T-cell (primary cell): Measurements from ENCODE around the gene WDR18. TPM values are rescaled to one million over a fixed set of nuclear protein-coding genes. Genes with fewer than 3 reads are reported as not detected.

Source experiments
- ATAC-seq, 4 experiments: fragments of 200-7000 bp in 3 of 4; fragments of 150-1000 bp in 1 of 4; cut with Tn5 transposase; replicated peaks in 1 of 4; 1 replicate in 3 of 4; 2 replicates in 1 of 4; pipeline ENCODE4 v1.10.0; 2021; ENCODE audit warnings: moderate library complexity in 3 of 4, mild to moderate bottlenecking in 2 of 4, moderate number of reproducible peaks in 1 of 4
- CTCF ChIA-PET, 2 donors: fragments of 300-600 bp; sonication (Branson Sonifier 250); formaldehyde crosslinking; loops; one replicate each; lab custom pipeline; 2022; ENCODE audit warnings: antibody characterized with exemption in 2 of 2; lab: Charles Lee
- POLR2A ChIA-PET, 2 donors: fragments of 300-600 bp; sonication (Branson Sonifier 250); formaldehyde crosslinking; loops; one replicate each; lab custom pipeline; 2022; ENCODE audit warnings: antibody characterized with exemption in 2 of 2; lab: Charles Lee
- DNase-seq, 35 experiments: peaks; one replicate each; pipeline versions ENCODE4 v3.0.0 to v3.0.0-alpha.2; 2013 to 2023
- H3K27ac ChIP-seq: one replicate; pipeline ENCODE4 v1.5.1; 2013; ENCODE audit warnings: low read length
- H3K27me3 ChIP-seq, 2 experiments: replicated peaks in 1 of 2; 1 replicate in 1 of 2; 2 replicates in 1 of 2; pipeline versions ENCODE4 v1.6.1 to v1.7.0; 2013; ENCODE audit warnings: low read length in 1 of 2, mixed read lengths in 1 of 2; ENCODE audit not compliant: control insufficient read depth in 2 of 2, insufficient read depth in 2 of 2; ENCODE audit errors: extremely low read depth in 1 of 2
- H3K36me3 ChIP-seq, 2 donors: 1 replicate in 1 of 2; 2 replicates in 1 of 2; pipeline versions ENCODE4 v1.6.1 to v1.7.0; 2013; ENCODE audit warnings: low read length in 1 of 2; ENCODE audit not compliant: control insufficient read depth in 2 of 2, insufficient read depth in 1 of 2; ENCODE audit errors: extremely low read depth in 1 of 2
- H3K4me1 ChIP-seq, 2 experiments: 1 replicate in 1 of 2; 2 replicates in 1 of 2; pipeline versions ENCODE4 v1.6.1 to v1.7.0; 2013; ENCODE audit warnings: low read length in 2 of 2, mixed read lengths in 1 of 2; ENCODE audit not compliant: insufficient read depth in 2 of 2, control insufficient read depth in 1 of 2; ENCODE audit errors: extremely low read depth in 1 of 2
- H3K4me3 ChIP-seq, 2 donors: 1 replicate in 1 of 2; 2 replicates in 1 of 2; pipeline versions ENCODE4 v1.5.1 to v1.7.0; 2013; ENCODE audit warnings: mild to moderate bottlenecking in 2 of 2, low read length in 1 of 2, moderate library complexity in 1 of 2; ENCODE audit not compliant: control insufficient read depth in 1 of 2; ENCODE audit errors: extremely low read depth in 1 of 2
- H3K9me3 ChIP-seq: 2 replicates; pipeline ENCODE4 v1.7.0; 2013
- H3K27ac Mint-ChIP-seq, 2 donors: one replicate each; pipeline ENCODE4 v1.8.0; 2020 to 2021; ENCODE audit warnings: mild to moderate bottlenecking in 2 of 2, mixed read lengths in 2 of 2
- H3K27me3 Mint-ChIP-seq, 2 donors: one replicate each; pipeline ENCODE4 v1.8.0; 2021 to 2022; ENCODE audit warnings: mixed read lengths in 2 of 2
- H3K36me3 Mint-ChIP-seq: one replicate; pipeline ENCODE4 v1.8.0; 2021; ENCODE audit warnings: mixed read lengths
- H3K4me1 Mint-ChIP-seq, 3 donors: one replicate each; pipeline ENCODE4 v1.8.0; 2020 to 2022; ENCODE audit warnings: mixed read lengths in 3 of 3, mild to moderate bottlenecking in 1 of 3
- H3K4me3 Mint-ChIP-seq, 3 donors: one replicate each; pipeline ENCODE4 v1.8.0; 2020 to 2022; ENCODE audit warnings: mild to moderate bottlenecking in 3 of 3, mixed read lengths in 3 of 3, moderate library complexity in 3 of 3
- H3K9me3 Mint-ChIP-seq, 3 donors: one replicate each; pipeline ENCODE4 v1.8.0; 2020 to 2022; ENCODE audit warnings: mixed read lengths in 3 of 3
- WGBS: methylation state at CpG from one replicate; pipeline ENCODE4 v1.1.5; 2013; ENCODE audit warnings: missing lambda C conversion rate; ENCODE audit not compliant: insufficient coverage; 5-methylcytosine and 5-hydroxymethylcytosine counted together
- total RNA-seq, 35 experiments: library from RNA in 6 of 35; stranded (reverse) in 6 of 35; fragments of 120-200 nt in 1 of 35; gene quantifications; one replicate each; pipeline versions ENCODE4 v1.2.1 to v1.2.4 and lab custom pipeline; 2013 to 2026

WDR18 gene
- total RNA-seq, 5 donors from 2014 or later (not counting 1 experiment from before 2014, with no cell fraction given): 24.6 to 65.9 (median 53.5) TPM

- Histone ChIP-seq H3K36me3 (no peaks in the 10 kb centered on the region), H3K9me3 (no peaks in the 10 kb centered on the region), H3K27ac (no peak overlapping the region), H3K4me3 (peak overlapping the region in 1 of 2 donors; percentile 46), H3K4me1 (peaks cover 2 to 28% of the 10 kb centered on the region in 2 experiments), H3K27me3 (no peaks in the 10 kb centered on the region)
- Mint-ChIP-seq H3K27me3 (no peaks in the 10 kb centered on the region), H3K27ac (peak overlapping the region in 1 of 2 donors; percentile 22), H3K36me3 (no peaks in the 10 kb centered on the region), H3K9me3 (no peaks in the 10 kb centered on the region), H3K4me1 (peaks cover 9 to 14% (median 9%) of the 10 kb centered on the region in 3 donors), H3K4me3 (peak overlapping the region in 2 of 3 donors; percentile 46 to 57)
- ATAC-seq: no peak
- WGBS: 67% methylated on average over 14 of the region's 33 CpGs
- ChIA-PET POLR2A (no interaction called here), CTCF (no interaction called here)
- no peak for DNase-seq
Observed at GRCh38 chr19:953445-954271, 30.5 kb upstream of the WDR18 start.

- no peak overlapping the region for H3K4me3 Mint-ChIP-seq
- no peaks in the 10 kb centered on the region for H3K9me3 Mint-ChIP-seq
- ChIA-PET POLR2A (no interaction called here), CTCF (no interaction called here)
- no peak for DNase-seq
- H3K36me3 Mint-ChIP-seq: no peaks in the 10 kb centered on the region
- Histone ChIP-seq H3K36me3 (no peaks in the 10 kb centered on the region), H3K27me3 (no peaks in the 10 kb centered on the region), H3K27ac (no peak overlapping the region), H3K4me3 (no peak overlapping the region), H3K9me3 (no peaks in the 10 kb centered on the region), H3K4me1 (peaks cover 2 to 28% of the 10 kb centered on the region in 2 experiments)
- no peak overlapping the region for H3K27ac Mint-ChIP-seq
- H3K27me3 Mint-ChIP-seq: no peaks in the 10 kb centered on the region
- peaks cover 9 to 18% (median 12%) of the 10 kb centered on the region in 3 donors for H3K4me1 Mint-ChIP-seq
- WGBS: 91% methylated on average over 11 of the region's 14 CpGs
- ATAC-seq: no peak
Observed at GRCh38 chr19:954272-954671, 29.9 kb upstream of the WDR18 start.

GRCh38 chr19:954672-955494, 29.3 kb upstream of the WDR18 start:
- no peak overlapping the region for H3K27ac Mint-ChIP-seq
- H3K4me3 Mint-ChIP-seq: no peak overlapping the region
- ATAC-seq: no peak
- ChIA-PET POLR2A (no interaction called here), CTCF (no interaction called here)
- Histone ChIP-seq H3K36me3 (no peaks in the 10 kb centered on the region), H3K27ac (no peak overlapping the region), H3K4me3 (no peak overlapping the region), H3K27me3 (no peaks in the 10 kb centered on the region), H3K4me1 (peaks cover 2 to 28% of the 10 kb centered on the region in 2 experiments), H3K9me3 (no peaks in the 10 kb centered on the region)
- H3K9me3 Mint-ChIP-seq: no peaks in the 10 kb centered on the region
- WGBS: 84% methylated on average over 41 of the region's 43 CpGs
- no peak for DNase-seq
- H3K4me1 Mint-ChIP-seq: peaks cover 9 to 18% (median 12%) of the 10 kb centered on the region in 3 donors
- H3K27me3 Mint-ChIP-seq: no peaks in the 10 kb centered on the region
- H3K36me3 Mint-ChIP-seq: no peaks in the 10 kb centered on the region

- 97% methylated on average over 53 of the region's 55 CpGs for WGBS
- CTCF ChIA-PET: interaction anchor here in 1 of 2 donors (0.6 kb wide), 2 partner anchors 16 to 78 kb away, joined by 3 to 5 read pairs; no protein-coding TSS in a partner anchor
- Mint-ChIP-seq H3K4me3 (no peak overlapping the region), H3K9me3 (no peaks in the 10 kb centered on the region), H3K27me3 (no peaks in the 10 kb centered on the region), H3K36me3 (no peaks in the 10 kb centered on the region), H3K27ac (no peak overlapping the region), H3K4me1 (peaks cover 9 to 18% (median 12%) of the 10 kb centered on the region in 3 donors)
- peaks cover 2 to 28% of the 10 kb centered on the region in 2 experiments for H3K4me1 ChIP-seq
- H3K27ac ChIP-seq: no peak overlapping the region
- H3K36me3 ChIP-seq: no peaks in the 10 kb centered on the region
- POLR2A ChIA-PET: no interaction called here
- no peak overlapping the region for H3K4me3 ChIP-seq
- DNase-seq: no peak
- H3K9me3 ChIP-seq: no peaks in the 10 kb centered on the region
- no peak for ATAC-seq
- H3K27me3 ChIP-seq: no peaks in the 10 kb centered on the region
Observed at GRCh38 chr19:955803-956765, 28.1 kb upstream of the WDR18 start.

GRCh38 chr19:956766-957440, 27.2 kb upstream of the WDR18 start:
- no peaks in the 10 kb centered on the region for H3K27me3 ChIP-seq
- Mint-ChIP-seq H3K9me3 (no peaks in the 10 kb centered on the region), H3K4me3 (no peak overlapping the region), H3K27ac (no peak overlapping the region), H3K27me3 (no peaks in the 10 kb centered on the region), H3K36me3 (no peaks in the 10 kb centered on the region), H3K4me1 (peaks cover 9 to 13% (median 12%) of the 10 kb centered on the region in 3 donors)
- 83% methylated on average over 15 of the region's 27 CpGs for WGBS
- ATAC-seq (no peak), DNase-seq (no peak)
- H3K4me3 ChIP-seq: no peak overlapping the region
- no peaks in the 10 kb centered on the region for H3K36me3 ChIP-seq
- ChIA-PET POLR2A (no interaction called here), CTCF (interaction anchor here in 1 of 2 donors (0.6 kb wide), 1 partner anchor 79 kb away, joined by 5 read pairs; no protein-coding TSS in a partner anchor)
- no peak overlapping the region for H3K27ac ChIP-seq
- H3K4me1 ChIP-seq: peaks cover 2 to 27% of the 10 kb centered on the region in 2 experiments
- H3K9me3 ChIP-seq: no peaks in the 10 kb centered on the region
